ENCODE data around the gene GPX7. TPM values are rescaled to one million over a fixed set of nuclear protein-coding genes. Genes with fewer than 3 reads are reported as not detected.

GPX7 gene
- total RNA-seq, 3 donors from 2014 or later, result 17.8 to 24.7 (median 20.3) TPM

GRCh38 chr1:52651904-52652303, 49.7 kb downstream of the GPX7 start:
- H3K27ac ChIP-seq, result no peak overlapping the region
- H3K27me3 ChIP-seq, result no peaks in the 10 kb centered on the region
- H3K4me1 ChIP-seq, result no peaks in the 10 kb centered on the region
- intact Hi-C loops (cut with DNase I; ENCODE audit: low total_unique reads), result no loop called here
- no peak for DNase-seq (ENCODE audit: low spot score in 2 of 2)
- H3K36me3 ChIP-seq, result no peaks in the 10 kb centered on the region
- no peaks in the 10 kb centered on the region for H3K9me3 ChIP-seq
- no peak overlapping the region for H3K4me3 ChIP-seq
- TF ChIP-seq, protein P1, sequence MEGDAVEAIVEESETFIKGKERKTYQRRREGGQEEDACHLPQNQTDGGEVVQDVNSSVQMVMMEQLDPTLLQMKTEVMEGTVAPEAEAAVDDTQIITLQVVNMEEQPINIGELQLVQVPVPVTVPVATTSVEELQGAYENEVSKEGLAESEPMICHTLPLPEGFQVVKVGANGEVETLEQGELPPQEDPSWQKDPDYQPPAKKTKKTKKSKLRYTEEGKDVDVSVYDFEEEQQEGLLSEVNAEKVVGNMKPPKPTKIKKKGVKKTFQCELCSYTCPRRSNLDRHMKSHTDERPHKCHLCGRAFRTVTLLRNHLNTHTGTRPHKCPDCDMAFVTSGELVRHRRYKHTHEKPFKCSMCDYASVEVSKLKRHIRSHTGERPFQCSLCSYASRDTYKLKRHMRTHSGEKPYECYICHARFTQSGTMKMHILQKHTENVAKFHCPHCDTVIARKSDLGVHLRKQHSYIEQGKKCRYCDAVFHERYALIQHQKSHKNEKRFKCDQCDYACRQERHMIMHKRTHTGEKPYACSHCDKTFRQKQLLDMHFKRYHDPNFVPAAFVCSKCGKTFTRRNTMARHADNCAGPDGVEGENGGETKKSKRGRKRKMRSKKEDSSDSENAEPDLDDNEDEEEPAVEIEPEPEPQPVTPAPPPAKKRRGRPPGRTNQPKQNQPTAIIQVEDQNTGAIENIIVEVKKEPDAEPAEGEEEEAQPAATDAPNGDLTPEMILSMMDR (IDR thresholded peaks at IDR 0.05), result no peak
- TF ChIP-seq POLR2AphosphoS5 (IDR thresholded peaks at IDR 0.05) (no peak), POLR2A (IDR thresholded peaks at IDR 0.05) (no peak)

GRCh38 chr1:52653207-52653849, 51.2 kb downstream of the GPX7 start:
- DNase-seq (ENCODE audit: low spot score in 2 of 2), result no peak
- Histone ChIP-seq H3K4me1 (no peaks in the 10 kb centered on the region), H3K27ac (no peak overlapping the region), H3K36me3 (no peaks in the 10 kb centered on the region), H3K9me3 (no peaks in the 10 kb centered on the region), H3K4me3 (no peak overlapping the region), H3K27me3 (no peaks in the 10 kb centered on the region)
- intact Hi-C loops (cut with DNase I; ENCODE audit: low total_unique reads), result no loop called here
- TF ChIP-seq, protein P1 (IDR thresholded peaks at IDR 0.05), result no peak
- TF ChIP-seq POLR2AphosphoS5 (IDR thresholded peaks at IDR 0.05) (no peak), POLR2A (IDR thresholded peaks at IDR 0.05) (no peak)

GRCh38 chr1:52654063-52654462, 51.9 kb downstream of the GPX7 start:
- H3K27ac ChIP-seq, result no peak overlapping the region
- DNase-seq (ENCODE audit: low spot score in 2 of 2), result no peak
- no peaks in the 10 kb centered on the region for H3K4me1 ChIP-seq
- no peaks in the 10 kb centered on the region for H3K9me3 ChIP-seq
- TF ChIP-seq POLR2A (IDR thresholded peaks at IDR 0.05) (no peak), POLR2AphosphoS5 (IDR thresholded peaks at IDR 0.05) (no peak)
- TF ChIP-seq, protein P1 (IDR thresholded peaks at IDR 0.05), result no peak
- H3K4me3 ChIP-seq, result no peak overlapping the region
- no peaks in the 10 kb centered on the region for H3K27me3 ChIP-seq
- intact Hi-C loops (cut with DNase I; ENCODE audit: low total_unique reads), result no loop called here
- H3K36me3 ChIP-seq, result no peaks in the 10 kb centered on the region

GRCh38 chr1:52657702-52658101, 55.5 kb downstream of the GPX7 start:
- H3K27me3 ChIP-seq, result no peaks in the 10 kb centered on the region
- no peak overlapping the region for H3K4me3 ChIP-seq
- H3K4me1 ChIP-seq, result peaks cover 0 to 1% of the 10 kb centered on the region in 2 donors
- intact Hi-C loops (cut with DNase I; ENCODE audit: low total_unique reads), result no loop called here
- H3K9me3 ChIP-seq, result no peaks in the 10 kb centered on the region
- no peak overlapping the region for H3K27ac ChIP-seq
- no peaks in the 10 kb centered on the region for H3K36me3 ChIP-seq
- no peak for DNase-seq (ENCODE audit: low spot score in 2 of 2)
- no peak for TF ChIP-seq POLR2AphosphoS5 (IDR thresholded peaks at IDR 0.05)
- TF ChIP-seq, protein P1 (IDR thresholded peaks at IDR 0.05), result no peak
- no peak for TF ChIP-seq POLR2A (IDR thresholded peaks at IDR 0.05)

Other genes starting within 250 kb of the GPX7 start
- 10 to 100 TPM; 25.2 to 33.1 (median 33.1) TPM for gene CC2D1B, start 236.2 kb upstream of the GPX7 start, total RNA-seq
- gene ORC1, start 197.9 kb upstream of the GPX7 start, total RNA-seq, result under 1 TPM; 0.33 to 0.96 (median 0.73) TPM
- gene PRPF38A, start 197.8 kb upstream of the GPX7 start, total RNA-seq, result 10 to 100 TPM; 13.1 to 20.9 (median 19.7) TPM
- 10 to 100 TPM; 44.2 to 85.3 (median 68.8) TPM for gene TUT4, start 49.3 kb upstream of the GPX7 start, total RNA-seq
- under 1 TPM in 1 of 3 donors, not detected in 2; 0.15 TPM for gene SHISAL2A, start 30.8 kb downstream of the GPX7 start, total RNA-seq
- gene COA7, start 96.0 kb downstream of the GPX7 start, total RNA-seq, result 10 to 100 TPM in 1 of 3 donors, 1 to 10 TPM in 2; 7.4 to 12.8 (median 9.8) TPM
- gene ZYG11B, start 124.1 kb downstream of the GPX7 start, total RNA-seq, result 10 to 100 TPM; 38.7 to 47.6 (median 47.4) TPM
- gene ZYG11A, start 240.4 kb downstream of the GPX7 start, total RNA-seq, result 1 to 10 TPM in 2 of 3 donors, not detected in 1; 1.2 to 2.0 TPM

Measured in breast epithelium (tissue), 4 donors.